Fibroblast of lung (primary cell): ENCODE results near the gene GSTM2.

Source experiments
- EZH2 ChIP-seq: IDR thresholded peaks from 2 replicates; pipeline ENCODE4 v1.5.1; 2012; ENCODE audit warnings: low read length, control low read depth, mild to moderate bottlenecking; ENCODE audit errors: missing control alignments
- TF ChIP-seq, protein P1 (sequence below), 2 donors: IDR thresholded peaks in 1 of 2; conservative IDR thresholded peaks in 1 of 2; 1 replicate in 1 of 2; 2 replicates in 1 of 2; pipeline ENCODE4 v1.5.1; 2011 to 2012; ENCODE audit warnings: low read length in 2 of 2, control low read depth in 1 of 2, inconsistent platforms in 1 of 2, low read depth in 1 of 2, mild to moderate bottlenecking in 1 of 2

GRCh38 chr1:109631513-109632505 is 36.0 kb upstream of the GSTM2 start:
- TF ChIP-seq, protein P1, sequence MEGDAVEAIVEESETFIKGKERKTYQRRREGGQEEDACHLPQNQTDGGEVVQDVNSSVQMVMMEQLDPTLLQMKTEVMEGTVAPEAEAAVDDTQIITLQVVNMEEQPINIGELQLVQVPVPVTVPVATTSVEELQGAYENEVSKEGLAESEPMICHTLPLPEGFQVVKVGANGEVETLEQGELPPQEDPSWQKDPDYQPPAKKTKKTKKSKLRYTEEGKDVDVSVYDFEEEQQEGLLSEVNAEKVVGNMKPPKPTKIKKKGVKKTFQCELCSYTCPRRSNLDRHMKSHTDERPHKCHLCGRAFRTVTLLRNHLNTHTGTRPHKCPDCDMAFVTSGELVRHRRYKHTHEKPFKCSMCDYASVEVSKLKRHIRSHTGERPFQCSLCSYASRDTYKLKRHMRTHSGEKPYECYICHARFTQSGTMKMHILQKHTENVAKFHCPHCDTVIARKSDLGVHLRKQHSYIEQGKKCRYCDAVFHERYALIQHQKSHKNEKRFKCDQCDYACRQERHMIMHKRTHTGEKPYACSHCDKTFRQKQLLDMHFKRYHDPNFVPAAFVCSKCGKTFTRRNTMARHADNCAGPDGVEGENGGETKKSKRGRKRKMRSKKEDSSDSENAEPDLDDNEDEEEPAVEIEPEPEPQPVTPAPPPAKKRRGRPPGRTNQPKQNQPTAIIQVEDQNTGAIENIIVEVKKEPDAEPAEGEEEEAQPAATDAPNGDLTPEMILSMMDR (conservative IDR thresholded peaks at IDR 0.05 in 1 of 2, IDR thresholded peaks at IDR 0.05 in 1 of 2; ENCODE audit: low read depth in 1 of 2, low read length in 2 of 2), result no peak
- TF ChIP-seq EZH2, result no peak
